ENCODE measurements around the gene ACOT6.
"Not testable (repeated sequence)": the region's sequence is repeated elsewhere in the genome, so short reads cannot be mapped to it uniquely, and the experiment has no call there.

ACOT6 gene

GRCh38 chr14:73588695-73589094 is 23.6 kb upstream of the ACOT6 start:
- no peak for TF ChIP-seq ZNF274 (IDR thresholded peaks at IDR 0.05; ENCODE audit: low read depth, low read length)
- no peak overlapping the region for H3K4me3 ChIP-seq (ENCODE audit: low read length)

GRCh38 chr14:73589116-73589515 is 23.2 kb upstream of the ACOT6 start:
- TF ChIP-seq ZNF274 (IDR thresholded peaks at IDR 0.05; ENCODE audit: low read depth, low read length) = no peak

GRCh38 chr14:73590673-73591004 is 21.7 kb upstream of the ACOT6 start:
- H3K4me3 ChIP-seq (ENCODE audit: low read length) = not testable (repeated sequence)

More at GRCh38 chr14:73589116-73589515, 23.2 kb upstream of the ACOT6 start:
- no peak overlapping the region for H3K4me3 ChIP-seq (ENCODE audit: low read length)

- H3K4me3 ChIP-seq (ENCODE audit: low read length) = peak within 1 kb of the TSS; percentile 55; the same call in 1 of the 2 replicates
- TF ChIP-seq ZNF274 (IDR thresholded peaks at IDR 0.05; ENCODE audit: low read depth, low read length) = no peak
Measured at GRCh38 chr14:73591690-73592449, 20.4 kb upstream of the ACOT6 start, which contains the start of gene ACOT4. Gene ACOT4 (plus strand): TSS chr14:73591873. CDS start chr14:73591960, 87 bp downstream.

GRCh38 chr14:73594491-73594890 is 17.8 kb upstream of the ACOT6 start:
- no peak overlapping the region for H3K4me3 ChIP-seq (ENCODE audit: low read length)
- no peak for TF ChIP-seq ZNF274 (IDR thresholded peaks at IDR 0.05; ENCODE audit: low read depth, low read length)

- no peak for TF ChIP-seq ZNF274 (IDR thresholded peaks at IDR 0.05; ENCODE audit: low read depth, low read length)
Measured at GRCh38 chr14:73599499-73599898, 12.8 kb upstream of the ACOT6 start.

GRCh38 chr14:73602994-73603393 is 9.3 kb upstream of the ACOT6 start:
- H3K4me3 ChIP-seq (ENCODE audit: low read length) = no peak overlapping the region
- TF ChIP-seq ZNF274 (IDR thresholded peaks at IDR 0.05; ENCODE audit: low read depth, low read length) = no peak

More at GRCh38 chr14:73599499-73599898, 12.8 kb upstream of the ACOT6 start:
- H3K4me3 ChIP-seq (ENCODE audit: low read length) = no peak overlapping the region

GRCh38 chr14:73606271-73606670 is 6.0 kb upstream of the ACOT6 start:
- TF ChIP-seq ZNF274 (IDR thresholded peaks at IDR 0.05; ENCODE audit: low read depth, low read length) = no peak
- no peak overlapping the region for H3K4me3 ChIP-seq (ENCODE audit: low read length)

- no peak overlapping the region for H3K4me3 ChIP-seq (ENCODE audit: low read length)
- no peak for TF ChIP-seq ZNF274 (IDR thresholded peaks at IDR 0.05; ENCODE audit: low read depth, low read length)
Measured at GRCh38 chr14:73607241-73607640, 5.1 kb upstream of the ACOT6 start.

- no peak overlapping the region for H3K4me3 ChIP-seq (ENCODE audit: low read length)
- no peak for TF ChIP-seq ZNF274 (IDR thresholded peaks at IDR 0.05; ENCODE audit: low read depth, low read length)
Measured at GRCh38 chr14:73610687-73611086, 1.6 kb upstream of the ACOT6 start.

- H3K4me3 ChIP-seq (ENCODE audit: low read length) = peak overlapping the region; percentile 59; the same call in 1 of the 2 replicates
- TF ChIP-seq ZNF274 (IDR thresholded peaks at IDR 0.05; ENCODE audit: low read depth, low read length) = no peak
Measured at GRCh38 chr14:73613046-73613383, 698 bp downstream of the ACOT6 start.

GRCh38 chr14:73613419-73613963 is 1.2 kb downstream of the ACOT6 start:
- H3K4me3 ChIP-seq (ENCODE audit: low read length) = no peak overlapping the region
- TF ChIP-seq ZNF274 (IDR thresholded peaks at IDR 0.05; ENCODE audit: low read depth, low read length) = no peak

GRCh38 chr14:73616831-73617230 is 4.5 kb downstream of the ACOT6 start:
- TF ChIP-seq ZNF274 (IDR thresholded peaks at IDR 0.05; ENCODE audit: low read depth, low read length) = no peak
- H3K4me3 ChIP-seq (ENCODE audit: low read length) = no peak overlapping the region

- H3K4me3 ChIP-seq (ENCODE audit: low read length) = no peak overlapping the region
- no peak for TF ChIP-seq ZNF274 (IDR thresholded peaks at IDR 0.05; ENCODE audit: low read depth, low read length)
Measured at GRCh38 chr14:73619524-73619923, 7.2 kb downstream of the ACOT6 start.

GRCh38 chr14:73620268-73620667 is 8.0 kb downstream of the ACOT6 start:
- no peak for TF ChIP-seq ZNF274 (IDR thresholded peaks at IDR 0.05; ENCODE audit: low read depth, low read length)
- no peak overlapping the region for H3K4me3 ChIP-seq (ENCODE audit: low read length)

Data from GM08714 (cell line).